ENCODE measurements around the gene CDH13.

DNA sequence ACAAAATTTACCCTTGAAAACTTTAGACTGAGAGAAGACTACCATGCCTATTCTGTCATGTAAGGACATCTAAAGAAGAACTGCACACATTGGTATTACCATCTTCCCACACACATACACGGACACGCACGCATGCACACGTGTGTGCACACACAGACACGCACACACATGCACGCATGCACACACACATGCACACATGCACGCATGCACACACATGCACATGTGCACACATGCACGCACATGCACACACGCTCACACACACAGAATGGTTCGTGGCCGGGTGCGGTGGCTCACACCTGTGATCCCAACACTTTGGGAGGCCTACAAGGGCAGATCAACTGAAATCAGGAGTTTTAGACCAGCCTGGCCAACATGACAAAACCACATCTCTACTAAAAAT, 884.1 kb downstream of the CDH13 start:
- TF ChIP-seq, protein P1, sequence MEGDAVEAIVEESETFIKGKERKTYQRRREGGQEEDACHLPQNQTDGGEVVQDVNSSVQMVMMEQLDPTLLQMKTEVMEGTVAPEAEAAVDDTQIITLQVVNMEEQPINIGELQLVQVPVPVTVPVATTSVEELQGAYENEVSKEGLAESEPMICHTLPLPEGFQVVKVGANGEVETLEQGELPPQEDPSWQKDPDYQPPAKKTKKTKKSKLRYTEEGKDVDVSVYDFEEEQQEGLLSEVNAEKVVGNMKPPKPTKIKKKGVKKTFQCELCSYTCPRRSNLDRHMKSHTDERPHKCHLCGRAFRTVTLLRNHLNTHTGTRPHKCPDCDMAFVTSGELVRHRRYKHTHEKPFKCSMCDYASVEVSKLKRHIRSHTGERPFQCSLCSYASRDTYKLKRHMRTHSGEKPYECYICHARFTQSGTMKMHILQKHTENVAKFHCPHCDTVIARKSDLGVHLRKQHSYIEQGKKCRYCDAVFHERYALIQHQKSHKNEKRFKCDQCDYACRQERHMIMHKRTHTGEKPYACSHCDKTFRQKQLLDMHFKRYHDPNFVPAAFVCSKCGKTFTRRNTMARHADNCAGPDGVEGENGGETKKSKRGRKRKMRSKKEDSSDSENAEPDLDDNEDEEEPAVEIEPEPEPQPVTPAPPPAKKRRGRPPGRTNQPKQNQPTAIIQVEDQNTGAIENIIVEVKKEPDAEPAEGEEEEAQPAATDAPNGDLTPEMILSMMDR (IDR thresholded peaks at IDR 0.05; ENCODE audit: control extremely low read depth in 1 of 3, insufficient read depth in 1 of 3, low read depth in 1 of 3, low read length in 3 of 3), result no peak
- TF ChIP-seq ASH2L (IDR thresholded peaks at IDR 0.05; ENCODE audit: low read length) (no peak), RAD21 (IDR thresholded peaks at IDR 0.05 in 1 of 2, conservative IDR thresholded peaks at IDR 0.05 in 1 of 2; ENCODE audit: low read depth in 2 of 2, low read length in 2 of 2) (no peak), NRF1 (IDR thresholded peaks at IDR 0.05; ENCODE audit: low read depth, low read length) (no peak)
